IMR-90 (cell line): ENCODE results near the gene CNOT6. TPM values are rescaled to one million over a fixed set of nuclear protein-coding genes. Genes with fewer than 3 reads are reported as not detected.

Source experiments
- ATAC-seq: fragments of 200-7000 bp; cut with Tn5 transposase; 2 replicates; pipeline ENCODE4 v1.9.1; 2020; ENCODE audit warnings: low read depth, mild to moderate bottlenecking, moderate library complexity
- BruUV-seq: library from RNA; stranded (reverse); fragments of 400-500 nt; replicated peaks from 2 replicates; lab custom pipeline; 2021; lab: Mats Ljungman, UMichigan
- CTCF ChIA-PET: fragments of 300-600 bp; formaldehyde crosslinking; extraction: SDS; loops from one replicate; lab custom pipeline; 2021; ENCODE audit warnings: antibody characterized with exemption; lab: Yijun Ruan, JAX
- POLR2A ChIA-PET: fragments of 300-600 bp; sonication (Branson Sonifier 250); formaldehyde crosslinking; loops from one replicate; lab custom pipeline; 2022; ENCODE audit warnings: antibody characterized with exemption; ENCODE audit not compliant: unreplicated experiment; lab: Charles Lee
- DNase-seq: peaks from one replicate; pipeline ENCODE4 v3.0.0; 2013
- H2AFZ ChIP-seq: replicated peaks from 2 replicates; pipeline ENCODE3; 2013; ENCODE audit warnings: low read length, mild to moderate bottlenecking; ENCODE audit not compliant: poor library complexity
- H2AK5ac ChIP-seq: 2 replicates; pipeline ENCODE4 v1.6.1; 2013; ENCODE audit warnings: low read depth, low read length, inconsistent platforms
- H2AK9ac ChIP-seq: replicated peaks from 2 replicates; pipeline ENCODE3; 2013; ENCODE audit warnings: mild to moderate bottlenecking, low read depth, low read length, moderate library complexity; ENCODE audit not compliant: poor library complexity
- H2BK120ac ChIP-seq: 2 replicates; pipeline ENCODE4 v1.6.1; 2013; ENCODE audit warnings: low read depth, low read length, inconsistent platforms
- H2BK15ac ChIP-seq: 3 replicates; pipeline ENCODE4 v1.6.1; 2013; ENCODE audit warnings: low read depth, low read length, inconsistent platforms
- H2BK20ac ChIP-seq: 2 replicates; pipeline ENCODE4 v1.6.1; 2013; ENCODE audit warnings: low read depth, mild to moderate bottlenecking, inconsistent platforms, low read length, moderate library complexity
- H2BK5ac ChIP-seq: 2 replicates; pipeline ENCODE4 v1.6.1; 2013; ENCODE audit warnings: mild to moderate bottlenecking, low read depth, low read length, inconsistent platforms; ENCODE audit not compliant: poor library complexity, severe bottlenecking
- H3K14ac ChIP-seq: replicated peaks from 2 replicates; pipeline ENCODE4 v1.6.1; 2013; ENCODE audit warnings: low read depth, low read length, inconsistent platforms
- H3K18ac ChIP-seq: 2 replicates; pipeline ENCODE4 v1.6.1; 2013; ENCODE audit warnings: low read depth, low read length, control low read depth
- H3K23ac ChIP-seq: 2 replicates; pipeline ENCODE4 v1.6.1; 2013; ENCODE audit warnings: low read depth, low read length, inconsistent platforms
- H3K27ac ChIP-seq: 2 replicates; pipeline ENCODE4 v1.5.1; 2013; ENCODE audit warnings: mild to moderate bottlenecking, control low read depth, low read length; ENCODE audit not compliant: insufficient read depth
- H3K27me3 ChIP-seq: 2 replicates; pipeline ENCODE4 v1.6.1; 2013; ENCODE audit warnings: low read length; ENCODE audit not compliant: control insufficient read depth, insufficient read depth
- H3K36me3 ChIP-seq: 2 replicates; pipeline ENCODE4 v1.6.1; 2013; ENCODE audit warnings: low read length, mixed read lengths; ENCODE audit not compliant: control insufficient read depth, insufficient read depth
- H3K4ac ChIP-seq: 2 replicates; pipeline ENCODE4 v1.6.1; 2013; ENCODE audit warnings: low read depth, low read length, inconsistent platforms
- H3K4me1 ChIP-seq: 2 replicates; pipeline ENCODE4 v1.6.1; 2013; ENCODE audit warnings: low read length, mixed read lengths; ENCODE audit not compliant: control insufficient read depth, insufficient read depth
- H3K4me2 ChIP-seq: 2 replicates; pipeline ENCODE4 v1.6.1; 2013; ENCODE audit warnings: low read depth, mild to moderate bottlenecking, control low read depth, low read length, moderate library complexity
- H3K4me3 ChIP-seq: 2 replicates; pipeline ENCODE4 v1.5.1; 2013; ENCODE audit warnings: low read depth, mild to moderate bottlenecking, control low read depth, low read length, moderate library complexity; ENCODE audit not compliant: insufficient read depth
- H3K56ac ChIP-seq: 2 replicates; pipeline ENCODE4 v1.6.1; 2013; ENCODE audit warnings: low read length, inconsistent platforms; ENCODE audit not compliant: insufficient read depth; ENCODE audit errors: extremely low read depth
- H3K79me1 ChIP-seq, 2 experiments: 2 replicates each; pipeline ENCODE4 v1.6.1; 2013; ENCODE audit warnings: low read length in 2 of 2, inconsistent platforms in 1 of 2, low read depth in 1 of 2
- H3K9ac ChIP-seq: 2 replicates; pipeline ENCODE4 v1.6.1; 2013; ENCODE audit warnings: low read depth, low read length, control low read depth
- H3K9me1 ChIP-seq: 2 replicates; pipeline ENCODE4 v1.6.1; 2013; ENCODE audit warnings: low read length, inconsistent platforms; ENCODE audit not compliant: insufficient read depth
- H3K9me3 ChIP-seq: 2 replicates; pipeline ENCODE4 v1.6.1; 2013; ENCODE audit warnings: low read length; ENCODE audit not compliant: control insufficient read depth, insufficient read depth
- H4K20me1 ChIP-seq: 2 replicates; pipeline ENCODE4 v1.6.1; 2013; ENCODE audit warnings: low read length, inconsistent platforms; ENCODE audit not compliant: insufficient read depth
- H4K5ac ChIP-seq: 2 replicates; pipeline ENCODE4 v1.6.1; 2013; ENCODE audit warnings: mild to moderate bottlenecking, low read depth, low read length, control low read depth
- H4K8ac ChIP-seq, 2 experiments: 2 replicates each; pipeline ENCODE4 v1.6.1; 2013; ENCODE audit warnings: low read depth in 2 of 2, low read length in 2 of 2, control low read depth in 1 of 2, inconsistent platforms in 1 of 2
- H4K91ac ChIP-seq: 2 replicates; pipeline ENCODE4 v1.6.1; 2013; ENCODE audit warnings: low read depth, low read length, inconsistent platforms; ENCODE audit not compliant: insufficient read depth
- BHLHE40 ChIP-seq: fragments of 150-350 bp; IDR thresholded peaks from 2 replicates; pipeline ENCODE4 v1.6.1; 2016; ENCODE audit warnings: mild to moderate bottlenecking, low read depth, low read length
- CEBPB ChIP-seq: IDR thresholded peaks from 2 replicates; pipeline ENCODE4 v1.6.1; 2012; ENCODE audit warnings: low read depth, low read length, improper control_type of control experiment
- CHD1 ChIP-seq: IDR thresholded peaks from 2 replicates; pipeline ENCODE4 v1.6.1; 2012; ENCODE audit warnings: low read depth, low read length, improper control_type of control experiment
- FOS ChIP-seq: fragments of 150-350 bp; IDR thresholded peaks from 2 replicates; pipeline ENCODE4 v1.6.1; 2016; ENCODE audit warnings: low read depth, low read length
- MAFK ChIP-seq: IDR thresholded peaks from 2 replicates; pipeline ENCODE4 v1.6.1; 2012; ENCODE audit warnings: low read depth, low read length, improper control_type of control experiment
- MAZ ChIP-seq: IDR thresholded peaks from 2 replicates; pipeline ENCODE4 v1.6.1; 2012; ENCODE audit warnings: low read depth, mild to moderate bottlenecking, low read length, improper control_type of control experiment, moderate library complexity, borderline replicate concordance
- MXI1 ChIP-seq: IDR thresholded peaks from 2 replicates; pipeline ENCODE4 v1.6.1; 2012; ENCODE audit warnings: low read depth, mild to moderate bottlenecking, low read length, moderate library complexity, borderline replicate concordance
- NFE2L2 ChIP-seq: fragments of 150-350 bp; IDR thresholded peaks from 2 replicates; pipeline ENCODE4 v1.6.1; 2016; ENCODE audit warnings: low read depth, mild to moderate bottlenecking, low read length
- POLR2A ChIP-seq: IDR thresholded peaks from 2 replicates; pipeline ENCODE4 v1.6.1; 2012; ENCODE audit warnings: mild to moderate bottlenecking, low read depth, low read length
- RAD21 ChIP-seq: IDR thresholded peaks from 2 replicates; pipeline ENCODE4 v1.6.1; 2012; ENCODE audit warnings: low read length, improper control_type of control experiment
- RCOR1 ChIP-seq: IDR thresholded peaks from 2 replicates; pipeline ENCODE4 v1.6.1; 2012; ENCODE audit warnings: mild to moderate bottlenecking, low read length, improper control_type of control experiment; ENCODE audit not compliant: insufficient replicate concordance
- RFX5 ChIP-seq: IDR thresholded peaks from 2 replicates; pipeline ENCODE4 v1.8.0; 2012; ENCODE audit warnings: low read depth, mild to moderate bottlenecking, low read length, moderate library complexity
- SMC3 ChIP-seq: fragments of 150-350 bp; IDR thresholded peaks from 2 replicates; pipeline ENCODE4 v1.6.1; 2016; ENCODE audit warnings: low read depth, mild to moderate bottlenecking, antibody characterized with exemption, low read length, moderate library complexity
- WGBS, 2 experiments: methylation state at CpG; one replicate each; pipeline versions ENCODE4 v1.1.5 to v1.1.7; 2013; ENCODE audit warnings: missing lambda C conversion rate in 2 of 2; ENCODE audit not compliant: insufficient read length in 1 of 2; ENCODE audit errors: extremely low coverage in 2 of 2; 5-methylcytosine and 5-hydroxymethylcytosine counted together
- dilution Hi-C: fragments of 300-500 bp; cut with HindIII; formaldehyde crosslinking; loops from one replicate; pipeline ENCODE4 v1.14.3; 2018; ENCODE audit warnings: low sequenced_read_pairs; ENCODE audit not compliant: unreplicated experiment
- in situ Hi-C: fragments of 300-500 bp; cut with MboI; formaldehyde crosslinking; loops from 3 replicates; pipeline ENCODE4 v1.14.3; 2019; ENCODE audit warnings: low sequenced_read_pairs, inconsistent platforms, mixed read lengths
- intact Hi-C: fragments of 100-400 bp; cut with micrococcal nuclease; formaldehyde crosslinking; loops from 2 replicates; pipeline ENCODE4 v1.10.0; 2022
- polyA plus RNA-seq, 3 experiments: library from polyadenylated mRNA; depleted of rRNA; stranded (reverse); fragments of >200 nt; gene quantifications; 2 replicates each; pipeline ENCODE4 v1.2.3, GENCODE V29; 2012; ENCODE audit warnings: low replicate concordance in 1 of 3
- total RNA-seq: library from RNA; depleted of rRNA; stranded (reverse); fragments of >200 nt; gene quantifications from 2 replicates; pipeline ENCODE4 v1.2.3, GENCODE V29; 2012
- TF ChIP-seq, protein P1 (sequence below): fragments of 150-350 bp; IDR thresholded peaks from 2 replicates; pipeline ENCODE4 v1.6.1; 2017; ENCODE audit warnings: mild to moderate bottlenecking, antibody characterized with exemption, low read length, low read depth
- TF ChIP-seq, protein P2 (sequence below): fragments of 150-350 bp; IDR thresholded peaks from 2 replicates; pipeline ENCODE4 v1.6.1; 2016; ENCODE audit warnings: low read depth, mild to moderate bottlenecking, low read length, moderate library complexity, borderline replicate concordance
- TF ChIP-seq, protein P3 (sequence below): conservative IDR thresholded peaks from 2 replicates; pipeline ENCODE4 v1.5.1; 2012; ENCODE audit warnings: mild to moderate bottlenecking, low read depth, low read length, improper control_type of control experiment

Gene CNOT6
- total and polyA plus RNA-seq, 2 of the 4 experiments (the other 2 are of a cell fraction) = 9.7 to 10.8 TPM

DNA sequence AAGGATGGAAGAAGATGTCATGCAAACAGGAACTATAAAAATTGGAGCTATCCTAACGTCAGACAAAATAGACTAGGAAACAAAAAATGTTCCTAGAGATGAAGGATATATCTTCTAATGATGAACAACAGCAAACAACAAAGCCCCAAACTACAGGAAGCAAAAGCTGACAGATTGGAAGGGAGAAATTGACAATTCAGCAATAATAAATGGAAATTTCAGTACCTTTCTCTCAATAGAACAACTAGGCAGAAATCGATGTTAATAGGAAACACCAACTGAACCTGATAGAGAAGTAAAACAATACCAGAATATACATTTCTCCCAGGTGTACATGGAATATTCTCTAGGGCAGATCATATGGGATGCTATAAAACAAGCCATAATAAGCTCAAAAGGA is 89.6 kb downstream of the CNOT6 start:
- Histone ChIP-seq H2AFZ (no peak overlapping the region), H3K27me3 (peaks cover 6% of the 10 kb centered on the region), H3K9me3 (no peaks in the 10 kb centered on the region), H4K20me1 (no peaks in the 10 kb centered on the region), H3K4me1 (no peaks in the 10 kb centered on the region), H2BK120ac (no peak overlapping the region), H3K27ac (no peak overlapping the region), H3K9ac (no peak overlapping the region), H3K4ac (no peak overlapping the region), H3K4me2 (no peak overlapping the region), H3K4me3 (no peak overlapping the region), H2BK15ac (no peak overlapping the region), H3K18ac (no peak overlapping the region), H4K91ac (no peak overlapping the region), H3K9me1 (no peaks in the 10 kb centered on the region), H3K23ac (no peak overlapping the region), H4K8ac (no peak overlapping the region), H3K56ac (no peak overlapping the region), H2AK9ac (no peak overlapping the region), H3K36me3 (no peaks in the 10 kb centered on the region), H4K5ac (no peak overlapping the region), H2BK5ac (no peak overlapping the region), H3K14ac (no peak overlapping the region), H2BK20ac (no peak overlapping the region), H2AK5ac (no peak overlapping the region), H3K79me1 (no peaks in the 10 kb centered on the region)
- ATAC-seq (no peak), DNase-seq (no peak)
- dilution Hi-C loops = no loop called here
- intact Hi-C loops = no loop called here
- in situ Hi-C loops = no loop called here
- ChIA-PET POLR2A (no interaction called here), CTCF (interaction anchor here (1.1 kb wide), 1 partner anchor 14 kb away, joined by 3 read pairs; no protein-coding TSS in a partner anchor)
- TF ChIP-seq, protein P1, sequence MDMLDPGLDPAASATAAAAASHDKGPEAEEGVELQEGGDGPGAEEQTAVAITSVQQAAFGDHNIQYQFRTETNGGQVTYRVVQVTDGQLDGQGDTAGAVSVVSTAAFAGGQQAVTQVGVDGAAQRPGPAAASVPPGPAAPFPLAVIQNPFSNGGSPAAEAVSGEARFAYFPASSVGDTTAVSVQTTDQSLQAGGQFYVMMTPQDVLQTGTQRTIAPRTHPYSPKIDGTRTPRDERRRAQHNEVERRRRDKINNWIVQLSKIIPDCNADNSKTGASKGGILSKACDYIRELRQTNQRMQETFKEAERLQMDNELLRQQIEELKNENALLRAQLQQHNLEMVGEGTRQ = no peak
- TF ChIP-seq RCOR1 (no peak), MXI1 (no peak), SMC3 (no peak), NFE2L2 (no peak), BHLHE40 (no peak), RFX5 (no peak), MAZ (no peak), POLR2A (no peak), FOS (no peak), CHD1 (no peak), RAD21 (no peak), MAFK (no peak), CEBPB (no peak)
- TF ChIP-seq, protein P2, sequence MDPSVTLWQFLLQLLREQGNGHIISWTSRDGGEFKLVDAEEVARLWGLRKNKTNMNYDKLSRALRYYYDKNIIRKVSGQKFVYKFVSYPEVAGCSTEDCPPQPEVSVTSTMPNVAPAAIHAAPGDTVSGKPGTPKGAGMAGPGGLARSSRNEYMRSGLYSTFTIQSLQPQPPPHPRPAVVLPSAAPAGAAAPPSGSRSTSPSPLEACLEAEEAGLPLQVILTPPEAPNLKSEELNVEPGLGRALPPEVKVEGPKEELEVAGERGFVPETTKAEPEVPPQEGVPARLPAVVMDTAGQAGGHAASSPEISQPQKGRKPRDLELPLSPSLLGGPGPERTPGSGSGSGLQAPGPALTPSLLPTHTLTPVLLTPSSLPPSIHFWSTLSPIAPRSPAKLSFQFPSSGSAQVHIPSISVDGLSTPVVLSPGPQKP = no peak
- TF ChIP-seq, protein P3, sequence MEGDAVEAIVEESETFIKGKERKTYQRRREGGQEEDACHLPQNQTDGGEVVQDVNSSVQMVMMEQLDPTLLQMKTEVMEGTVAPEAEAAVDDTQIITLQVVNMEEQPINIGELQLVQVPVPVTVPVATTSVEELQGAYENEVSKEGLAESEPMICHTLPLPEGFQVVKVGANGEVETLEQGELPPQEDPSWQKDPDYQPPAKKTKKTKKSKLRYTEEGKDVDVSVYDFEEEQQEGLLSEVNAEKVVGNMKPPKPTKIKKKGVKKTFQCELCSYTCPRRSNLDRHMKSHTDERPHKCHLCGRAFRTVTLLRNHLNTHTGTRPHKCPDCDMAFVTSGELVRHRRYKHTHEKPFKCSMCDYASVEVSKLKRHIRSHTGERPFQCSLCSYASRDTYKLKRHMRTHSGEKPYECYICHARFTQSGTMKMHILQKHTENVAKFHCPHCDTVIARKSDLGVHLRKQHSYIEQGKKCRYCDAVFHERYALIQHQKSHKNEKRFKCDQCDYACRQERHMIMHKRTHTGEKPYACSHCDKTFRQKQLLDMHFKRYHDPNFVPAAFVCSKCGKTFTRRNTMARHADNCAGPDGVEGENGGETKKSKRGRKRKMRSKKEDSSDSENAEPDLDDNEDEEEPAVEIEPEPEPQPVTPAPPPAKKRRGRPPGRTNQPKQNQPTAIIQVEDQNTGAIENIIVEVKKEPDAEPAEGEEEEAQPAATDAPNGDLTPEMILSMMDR = no peak
- WGBS, 2 experiments = no CpG with 5 or more reads among the region's 2 CpGs
- no TSS peak for BruUV-seq
